Endothelial cell of umbilical vein (primary cell): ENCODE measurements around the gene JAKMIP3. TPM values are rescaled to one million over a fixed set of nuclear protein-coding genes. Genes with fewer than 3 reads are reported as not detected.

Experiments used
- BruUV-seq: library from RNA; stranded (reverse); fragments of 400-500 nt; replicated peaks from 2 replicates; lab custom pipeline; 2021; lab: Mats Ljungman, UMichigan
- CTCF ChIA-PET: fragments of 300-600, 350-600 bp; sonication (Branson Sonifier 250); formaldehyde crosslinking; loops from one replicate; lab custom pipeline; 2021; ENCODE audit warnings: antibody characterized with exemption, inconsistent platforms; lab: Charles Lee
- POLR2A ChIA-PET: fragments of 300-600, 350-600 bp; sonication (Branson Sonifier 250); formaldehyde crosslinking; loops from one replicate; lab custom pipeline; 2021; ENCODE audit warnings: antibody characterized with exemption, inconsistent platforms; lab: Charles Lee
- DNase-seq: peaks from one replicate; pipeline ENCODE4 v3.0.0-alpha.2; 2011; ENCODE audit warnings: low read depth, low spot score
- FAIRE-seq: peaks from 2 replicates; lab custom pipeline; 2011; peaks lifted over from hg19 to GRCh38; lab: Jason Lieb, UNC
- H2AFZ ChIP-seq: 2 replicates; pipeline ENCODE4 v1.6.0; 2012; ENCODE audit warnings: low read depth, low read length, control low read depth, inconsistent platforms
- H3K27ac ChIP-seq: 2 replicates; pipeline ENCODE4 v1.5.1; 2011; ENCODE audit warnings: low read depth, mild to moderate bottlenecking, control low read depth, low read length, moderate library complexity; ENCODE audit not compliant: insufficient read depth
- H3K27me3 ChIP-seq, 2 experiments: 2 replicates each; pipeline versions ENCODE4 v1.6.0 to v1.6.1; 2011; ENCODE audit warnings: low read length in 2 of 2, mixed read lengths in 1 of 2; ENCODE audit not compliant: control insufficient read depth in 2 of 2, insufficient read depth in 2 of 2
- H3K36me3 ChIP-seq, 2 experiments: 2 replicates in 1 of 2; 3 replicates in 1 of 2; pipeline ENCODE4 v1.5.1; 2011; ENCODE audit warnings: low read length in 2 of 2, mild to moderate bottlenecking in 1 of 2, moderate library complexity in 1 of 2; ENCODE audit not compliant: control insufficient read depth in 2 of 2, insufficient read depth in 2 of 2; ENCODE audit errors: extremely low read depth in 1 of 2
- H3K4me1 ChIP-seq: 3 replicates; pipeline ENCODE4 v1.5.1; 2011; ENCODE audit warnings: mild to moderate bottlenecking, low read length; ENCODE audit not compliant: control insufficient read depth, insufficient read depth; ENCODE audit errors: extremely low read depth
- H3K4me2 ChIP-seq: 2 replicates; pipeline ENCODE4 v1.6.1; 2011; ENCODE audit warnings: low read length, control low read depth, mixed read lengths; ENCODE audit not compliant: insufficient read depth
- H3K4me3 ChIP-seq, 3 experiments: fragments of 200-600 bp in 1 of 3; sonication (generic), shearing (Covaris generic) in 1 of 3; replicated peaks in 1 of 3; 2 replicates each; pipeline ENCODE4 v1.5.1; 2011 to 2016; ENCODE audit warnings: control low read depth in 3 of 3, low read length in 3 of 3, mild to moderate bottlenecking in 2 of 3, inconsistent platforms in 1 of 3, low read depth in 1 of 3, moderate library complexity in 1 of 3; ENCODE audit not compliant: insufficient read depth in 1 of 3
- H3K79me2 ChIP-seq: 2 replicates; pipeline ENCODE4 v1.6.0; 2012; ENCODE audit warnings: low read length, inconsistent platforms; ENCODE audit not compliant: control insufficient read depth, insufficient read depth
- H3K9ac ChIP-seq: replicated peaks from 2 replicates; pipeline ENCODE3; 2011; ENCODE audit warnings: low read length, control low read depth; ENCODE audit not compliant: insufficient read depth; ENCODE audit errors: extremely low read depth
- H3K9me1 ChIP-seq: replicated peaks from 3 replicates; pipeline ENCODE4 v1.6.0; 2011; ENCODE audit warnings: mild to moderate bottlenecking, low read length; ENCODE audit not compliant: control insufficient read depth, insufficient read depth; ENCODE audit errors: extremely low read depth
- H3K9me3 ChIP-seq: replicated peaks from 2 replicates; pipeline ENCODE4 v1.5.1; 2012; ENCODE audit warnings: low read length, inconsistent platforms; ENCODE audit not compliant: control insufficient read depth, insufficient read depth
- H4K20me1 ChIP-seq: replicated peaks from 2 replicates; pipeline ENCODE3; 2011; ENCODE audit warnings: mild to moderate bottlenecking, low read length; ENCODE audit not compliant: control insufficient read depth, insufficient read depth; ENCODE audit errors: extremely low read depth
- EZH2 ChIP-seq: IDR thresholded peaks from 2 replicates; pipeline ENCODE4 v1.6.1; 2012; ENCODE audit warnings: borderline replicate concordance, low read depth, mild to moderate bottlenecking, moderate library complexity, low read length, inconsistent platforms; ENCODE audit not compliant: severe bottlenecking
- FOS ChIP-seq: IDR thresholded peaks from 2 replicates; pipeline ENCODE4 v1.6.1; 2011; ENCODE audit warnings: mild to moderate bottlenecking, low read length, moderate library complexity, borderline replicate concordance; ENCODE audit not compliant: insufficient read depth
- GATA2 ChIP-seq: IDR thresholded peaks from 2 replicates; pipeline ENCODE4 v1.7.0; 2011; ENCODE audit warnings: low read depth, mild to moderate bottlenecking, moderate library complexity, mixed read lengths, low read length; ENCODE audit not compliant: insufficient read length, insufficient read depth
- JUN ChIP-seq: IDR thresholded peaks from 2 replicates; pipeline ENCODE4 v1.6.1; 2011; ENCODE audit warnings: borderline replicate concordance, low read depth; ENCODE audit not compliant: insufficient read length, insufficient read depth
- MYC ChIP-seq: IDR thresholded peaks from one replicate; pipeline ENCODE4 v1.6.1; 2011; ENCODE audit warnings: mild to moderate bottlenecking, low read depth, low read length
- POLR2A ChIP-seq: IDR thresholded peaks from 2 replicates; pipeline ENCODE4 v1.6.1; 2012; ENCODE audit warnings: low read depth, mild to moderate bottlenecking, control low read depth, low read length
- POLR2AphosphoS5 ChIP-seq: IDR thresholded peaks from 2 replicates; pipeline ENCODE4 v1.6.1; 2012; ENCODE audit warnings: low read depth, mild to moderate bottlenecking, control low read depth, low read length, moderate library complexity; ENCODE audit not compliant: insufficient read depth
- dilution Hi-C: fragments of 300-500 bp; cut with MboI; formaldehyde crosslinking; loops from one replicate; pipeline ENCODE4 v1.15.0; 2019; ENCODE audit warnings: low sequenced_read_pairs; ENCODE audit not compliant: extremely low pct_ligation_motif_present
- intact Hi-C: fragments of 100-400 bp; cut with micrococcal nuclease; formaldehyde crosslinking; loops from one replicate; pipeline ENCODE4 v1.10.0; 2022
- polyA plus RNA-seq, 4 experiments: library from polyadenylated mRNA; depleted of rRNA in 3 of 4; stranded (reverse) in 3 of 4; unstranded in 1 of 4; fragments of >200 nt; gene quantifications; 2 replicates each; pipeline versions ENCODE4 v1.2.1 to v1.2.3, GENCODE V29; 2011 to 2012; ENCODE audit warnings: missing spikeins in 1 of 4
- total RNA-seq: library from RNA; stranded (reverse); gene quantifications from 2 replicates; pipeline ENCODE4 v1.2.3, GENCODE V29; 2021
- TF ChIP-seq, protein P1 (sequence below): IDR thresholded peaks from 2 replicates; pipeline ENCODE4 v1.6.1; 2011; ENCODE audit not compliant: insufficient read depth, insufficient read length
- TF ChIP-seq, protein P2 (sequence below), 2 donors: IDR thresholded peaks; 1 replicate in 1 of 2; 2 replicates in 1 of 2; pipeline ENCODE4 v1.5.1; 2011; ENCODE audit warnings: low read length in 2 of 2, mild to moderate bottlenecking in 2 of 2, moderate library complexity in 2 of 2, control low read depth in 1 of 2, inconsistent platforms in 1 of 2, low read depth in 1 of 2; ENCODE audit not compliant: insufficient read depth in 1 of 2; ENCODE audit errors: extremely low read depth in 1 of 2

The JAKMIP3 gene
- total and polyA plus RNA-seq, 2 donors (not counting 3 experiments of a cell fraction or from before 2014, with no cell fraction given), result 0.01 TPM; not detected in 1

DNA sequence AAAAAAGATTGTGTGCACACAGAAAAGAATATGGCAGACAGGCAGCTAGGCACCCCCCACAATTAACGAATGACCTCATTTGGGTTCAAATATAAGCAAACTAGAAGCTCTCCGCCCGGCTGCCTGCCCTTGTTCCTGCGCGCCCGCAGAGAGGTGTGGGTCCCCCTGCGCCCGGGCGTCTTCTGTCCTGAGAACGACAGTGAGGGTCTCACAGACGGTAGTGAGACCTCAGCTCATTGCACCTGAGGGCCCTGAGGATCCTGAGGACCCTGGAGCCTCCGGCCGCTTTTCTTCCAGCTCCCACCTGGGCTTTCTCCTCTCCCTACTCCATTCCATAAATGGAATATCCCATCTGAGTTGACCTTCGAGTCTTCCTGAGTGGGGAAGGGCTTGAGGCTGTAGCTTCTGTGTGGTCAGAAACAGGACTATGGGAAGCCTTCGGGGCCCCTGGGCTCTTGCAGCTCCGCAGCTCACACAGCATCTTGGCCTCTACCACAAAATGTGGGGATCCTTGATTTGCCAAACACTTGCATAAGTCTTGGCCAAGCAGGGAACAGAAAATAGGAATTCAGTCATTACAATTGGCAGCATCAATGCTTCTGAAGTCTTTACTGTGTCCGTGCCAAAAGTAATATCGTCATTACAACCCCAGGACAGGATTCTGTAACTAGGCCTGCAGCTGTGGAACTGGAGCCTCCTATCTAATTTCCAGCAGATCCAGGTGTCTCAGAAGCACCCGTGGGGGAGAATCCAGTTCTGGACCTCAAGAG lies 43.8 kb downstream of the JAKMIP3 start:
- dilution Hi-C loops, result no loop called here
- Histone ChIP-seq H3K36me3 (no peaks in the 10 kb centered on the region), H3K9me3 (no peaks in the 10 kb centered on the region), H3K4me3 (no peak overlapping the region), H3K4me1 (no peaks in the 10 kb centered on the region), H3K9me1 (no peaks in the 10 kb centered on the region), H3K27me3 (no peaks in the 10 kb centered on the region), H3K79me2 (no peaks in the 10 kb centered on the region), H3K4me2 (no peak overlapping the region), H3K9ac (no peak overlapping the region), H2AFZ (no peak overlapping the region), H3K27ac (no peak overlapping the region), H4K20me1 (no peaks in the 10 kb centered on the region)
- no TSS peak for BruUV-seq
- DNase-seq (no peak), FAIRE-seq (no peak)
- intact Hi-C loops, result no loop called here
- CTCF ChIA-PET, result no interaction called here
- POLR2A ChIA-PET, result no interaction called here
- no peak for TF ChIP-seq EZH2
- TF ChIP-seq MYC, result no peak
- TF ChIP-seq POLR2AphosphoS5, result no peak
- no peak for TF ChIP-seq GATA2
- TF ChIP-seq JUN, result no peak
- TF ChIP-seq, protein P1, sequence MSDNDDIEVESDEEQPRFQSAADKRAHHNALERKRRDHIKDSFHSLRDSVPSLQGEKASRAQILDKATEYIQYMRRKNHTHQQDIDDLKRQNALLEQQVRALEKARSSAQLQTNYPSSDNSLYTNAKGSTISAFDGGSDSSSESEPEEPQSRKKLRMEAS, result no peak
- no peak for TF ChIP-seq POLR2A
- no peak for TF ChIP-seq FOS
- TF ChIP-seq, protein P2, sequence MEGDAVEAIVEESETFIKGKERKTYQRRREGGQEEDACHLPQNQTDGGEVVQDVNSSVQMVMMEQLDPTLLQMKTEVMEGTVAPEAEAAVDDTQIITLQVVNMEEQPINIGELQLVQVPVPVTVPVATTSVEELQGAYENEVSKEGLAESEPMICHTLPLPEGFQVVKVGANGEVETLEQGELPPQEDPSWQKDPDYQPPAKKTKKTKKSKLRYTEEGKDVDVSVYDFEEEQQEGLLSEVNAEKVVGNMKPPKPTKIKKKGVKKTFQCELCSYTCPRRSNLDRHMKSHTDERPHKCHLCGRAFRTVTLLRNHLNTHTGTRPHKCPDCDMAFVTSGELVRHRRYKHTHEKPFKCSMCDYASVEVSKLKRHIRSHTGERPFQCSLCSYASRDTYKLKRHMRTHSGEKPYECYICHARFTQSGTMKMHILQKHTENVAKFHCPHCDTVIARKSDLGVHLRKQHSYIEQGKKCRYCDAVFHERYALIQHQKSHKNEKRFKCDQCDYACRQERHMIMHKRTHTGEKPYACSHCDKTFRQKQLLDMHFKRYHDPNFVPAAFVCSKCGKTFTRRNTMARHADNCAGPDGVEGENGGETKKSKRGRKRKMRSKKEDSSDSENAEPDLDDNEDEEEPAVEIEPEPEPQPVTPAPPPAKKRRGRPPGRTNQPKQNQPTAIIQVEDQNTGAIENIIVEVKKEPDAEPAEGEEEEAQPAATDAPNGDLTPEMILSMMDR (IDR thresholded peaks at IDR 0.05; ENCODE audit: extremely low read depth in 1 of 2, insufficient read depth in 1 of 2, low read depth in 1 of 2, low read length in 2 of 2), result no peak
